ENCODE measurements around the gene SLC10A1. TPM values are rescaled to one million over a fixed set of nuclear protein-coding genes. Genes with fewer than 3 reads are reported as not detected.
"Not testable (repeated sequence)": the region's sequence is repeated elsewhere in the genome, so short reads cannot be mapped to it uniquely, and the experiment has no call there.

Gene SLC10A1
- polyA plus RNA-seq, 1 experiment = not detected

DNA sequence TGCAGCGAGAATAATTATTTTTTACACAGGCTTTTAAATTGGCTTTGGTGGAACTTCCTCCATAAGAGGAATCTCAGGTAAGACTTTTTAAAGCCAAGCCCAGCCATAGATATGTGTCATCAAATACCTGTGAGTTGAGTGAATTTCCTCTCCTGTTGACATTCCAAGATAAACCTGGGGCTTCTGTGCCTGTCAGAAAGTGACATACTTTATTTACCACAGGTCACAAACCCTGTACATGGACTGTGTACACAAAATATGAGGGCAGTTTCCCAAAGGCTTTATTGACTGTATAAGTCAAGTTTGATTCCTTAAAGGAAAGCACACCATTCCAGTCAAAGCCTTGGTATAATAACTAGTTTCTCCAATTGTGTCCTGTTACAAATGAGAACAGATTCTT, 56.0 kb downstream of the SLC10A1 start:
- peaks cover 8% of the 10 kb centered on the region for H3K27me3 ChIP-seq (ENCODE audit: control insufficient read depth, insufficient read depth, low read length)
- H3K9me3 ChIP-seq (ENCODE audit: control insufficient read depth, insufficient read depth, low read length) = peaks cover 3% of the 10 kb centered on the region; the same call in 1 of the 2 replicates
- ChIA-PET CTCF (interaction anchor here (2.0 kb wide), 1 partner anchor 14 kb away, joined by 5 read pairs; no protein-coding TSS in a partner anchor), POLR2A (no interaction called here)
- TF ChIP-seq, protein P1, sequence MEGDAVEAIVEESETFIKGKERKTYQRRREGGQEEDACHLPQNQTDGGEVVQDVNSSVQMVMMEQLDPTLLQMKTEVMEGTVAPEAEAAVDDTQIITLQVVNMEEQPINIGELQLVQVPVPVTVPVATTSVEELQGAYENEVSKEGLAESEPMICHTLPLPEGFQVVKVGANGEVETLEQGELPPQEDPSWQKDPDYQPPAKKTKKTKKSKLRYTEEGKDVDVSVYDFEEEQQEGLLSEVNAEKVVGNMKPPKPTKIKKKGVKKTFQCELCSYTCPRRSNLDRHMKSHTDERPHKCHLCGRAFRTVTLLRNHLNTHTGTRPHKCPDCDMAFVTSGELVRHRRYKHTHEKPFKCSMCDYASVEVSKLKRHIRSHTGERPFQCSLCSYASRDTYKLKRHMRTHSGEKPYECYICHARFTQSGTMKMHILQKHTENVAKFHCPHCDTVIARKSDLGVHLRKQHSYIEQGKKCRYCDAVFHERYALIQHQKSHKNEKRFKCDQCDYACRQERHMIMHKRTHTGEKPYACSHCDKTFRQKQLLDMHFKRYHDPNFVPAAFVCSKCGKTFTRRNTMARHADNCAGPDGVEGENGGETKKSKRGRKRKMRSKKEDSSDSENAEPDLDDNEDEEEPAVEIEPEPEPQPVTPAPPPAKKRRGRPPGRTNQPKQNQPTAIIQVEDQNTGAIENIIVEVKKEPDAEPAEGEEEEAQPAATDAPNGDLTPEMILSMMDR (IDR thresholded peaks at IDR 0.05; ENCODE audit: low read depth, low read length) = no peak
- H3K27ac ChIP-seq (ENCODE audit: low read depth, low read length) = no peak overlapping the region
- no peak for DNase-seq (ENCODE audit: low read depth, low spot score)
- no peak overlapping the region for H3K4me3 ChIP-seq (ENCODE audit: low read depth, low read length)

DNA sequence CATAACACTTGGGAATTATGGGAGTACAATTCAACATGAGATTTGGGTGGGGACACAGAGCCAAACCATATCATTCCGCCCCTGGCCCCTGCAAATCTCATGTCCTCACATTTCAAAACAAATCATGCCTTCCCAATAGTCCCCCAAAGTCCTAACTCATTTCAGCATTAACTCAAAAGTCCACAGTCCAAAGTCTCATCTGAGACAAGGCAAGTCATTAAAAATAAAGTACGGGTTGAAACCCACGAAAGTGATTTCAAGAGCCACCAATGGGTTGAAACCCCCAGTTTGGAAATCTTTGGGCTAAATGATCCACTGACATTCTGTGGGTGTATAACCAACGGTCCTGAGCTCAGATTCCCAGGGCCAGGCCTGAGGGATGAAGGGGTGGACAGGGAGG, 60.6 kb downstream of the SLC10A1 start:
- H3K4me3 ChIP-seq (ENCODE audit: low read depth, low read length); DNase-seq (ENCODE audit: low read depth, low spot score); H3K9me3 ChIP-seq (ENCODE audit: control insufficient read depth, insufficient read depth, low read length); H3K27ac ChIP-seq (ENCODE audit: low read depth, low read length): not testable (repeated sequence)
- ChIA-PET POLR2A (interaction anchor here (0.6 kb wide), 1 partner anchor 143 kb away, joined by 5 read pairs; no protein-coding TSS in a partner anchor), CTCF (interaction anchor here (0.7 kb wide), 1 partner anchor 66 kb away, joined by 3 read pairs; no protein-coding TSS in a partner anchor)
- H3K27me3 ChIP-seq (ENCODE audit: control insufficient read depth, insufficient read depth, low read length) = peaks cover 19% of the 10 kb centered on the region

DNA sequence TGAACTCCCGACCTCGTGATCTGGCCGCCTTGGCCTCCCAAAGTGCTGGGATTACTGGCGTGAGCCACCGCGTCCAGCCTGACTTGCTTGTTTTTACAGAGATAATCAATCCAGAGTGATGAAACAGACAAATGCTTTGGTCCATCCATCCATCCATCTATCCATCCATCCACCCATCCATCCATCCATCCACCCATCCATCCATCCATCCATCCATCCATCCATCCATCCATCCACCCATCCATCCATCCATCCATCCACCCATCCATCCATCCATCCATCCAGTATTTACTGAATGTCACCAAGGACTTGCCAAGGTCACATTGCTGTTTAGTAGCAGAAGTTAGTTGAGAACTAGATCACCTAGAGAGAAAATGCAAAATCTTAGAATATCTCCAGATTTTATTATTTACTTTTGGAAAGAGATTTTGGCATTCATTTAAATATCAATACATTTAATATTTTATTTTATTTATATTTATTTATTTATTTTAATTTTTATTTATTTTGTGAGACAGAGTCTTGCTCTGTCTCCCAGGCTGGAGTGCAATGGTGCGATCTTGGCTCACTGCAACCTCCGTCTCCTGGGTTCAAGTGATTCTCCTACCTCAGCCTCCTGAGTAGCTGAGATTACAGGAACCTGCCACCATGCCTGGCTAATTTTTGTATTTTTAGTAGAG, 65.0 kb downstream of the SLC10A1 start:
- peaks cover 13% of the 10 kb centered on the region for H3K27me3 ChIP-seq (ENCODE audit: control insufficient read depth, insufficient read depth, low read length)
- POLR2A ChIA-PET; H3K4me3 ChIP-seq (ENCODE audit: low read depth, low read length); DNase-seq (ENCODE audit: low read depth, low spot score); H3K9me3 ChIP-seq (ENCODE audit: control insufficient read depth, insufficient read depth, low read length); H3K27ac ChIP-seq (ENCODE audit: low read depth, low read length): not testable (repeated sequence)
- CTCF ChIA-PET = interaction anchor here (1.8 kb wide), 1 partner anchor 147 kb away, joined by 17 read pairs; no protein-coding TSS in a partner anchor

DNA sequence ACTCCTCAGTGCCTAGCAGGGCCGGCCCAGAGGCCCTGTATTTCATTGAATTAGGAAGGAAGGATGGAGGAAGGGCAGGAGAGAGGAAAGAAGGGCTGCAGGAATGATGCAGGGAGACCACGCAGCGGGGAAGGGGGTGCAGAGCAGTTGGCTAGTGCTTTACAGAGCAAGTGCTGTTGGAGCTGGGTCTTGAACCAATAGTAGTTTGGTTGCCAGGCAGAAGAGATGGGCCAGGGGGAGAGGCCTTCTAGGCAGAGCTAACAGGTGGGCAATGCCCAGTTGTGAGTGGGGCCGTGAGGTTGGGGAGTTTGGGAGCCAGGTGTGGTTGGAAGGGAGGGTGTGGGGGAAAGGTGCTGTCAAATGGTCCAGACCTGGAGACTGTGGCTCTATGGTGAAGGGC, 69.2 kb downstream of the SLC10A1 start:
- Histone ChIP-seq H3K27ac (ENCODE audit: low read depth, low read length) (no peak overlapping the region), H3K9me3 (ENCODE audit: control insufficient read depth, insufficient read depth, low read length) (no peaks in the 10 kb centered on the region; the same call in 1 of the 2 replicates), H3K27me3 (ENCODE audit: control insufficient read depth, insufficient read depth, low read length) (no peaks in the 10 kb centered on the region), H3K4me3 (ENCODE audit: low read depth, low read length) (no peak overlapping the region)
- no peak for DNase-seq (ENCODE audit: low read depth, low spot score)
- ChIA-PET CTCF (interaction anchor here (0.8 to 5.0 kb wide), 16 partner anchors 14 to 256 kb away, joined by 3 to 115 read pairs (median 5); no protein-coding TSS in a partner anchor), POLR2A (no interaction called here)
- TF ChIP-seq, protein P1 (IDR thresholded peaks at IDR 0.05; ENCODE audit: low read depth, low read length) = no peak

DNA sequence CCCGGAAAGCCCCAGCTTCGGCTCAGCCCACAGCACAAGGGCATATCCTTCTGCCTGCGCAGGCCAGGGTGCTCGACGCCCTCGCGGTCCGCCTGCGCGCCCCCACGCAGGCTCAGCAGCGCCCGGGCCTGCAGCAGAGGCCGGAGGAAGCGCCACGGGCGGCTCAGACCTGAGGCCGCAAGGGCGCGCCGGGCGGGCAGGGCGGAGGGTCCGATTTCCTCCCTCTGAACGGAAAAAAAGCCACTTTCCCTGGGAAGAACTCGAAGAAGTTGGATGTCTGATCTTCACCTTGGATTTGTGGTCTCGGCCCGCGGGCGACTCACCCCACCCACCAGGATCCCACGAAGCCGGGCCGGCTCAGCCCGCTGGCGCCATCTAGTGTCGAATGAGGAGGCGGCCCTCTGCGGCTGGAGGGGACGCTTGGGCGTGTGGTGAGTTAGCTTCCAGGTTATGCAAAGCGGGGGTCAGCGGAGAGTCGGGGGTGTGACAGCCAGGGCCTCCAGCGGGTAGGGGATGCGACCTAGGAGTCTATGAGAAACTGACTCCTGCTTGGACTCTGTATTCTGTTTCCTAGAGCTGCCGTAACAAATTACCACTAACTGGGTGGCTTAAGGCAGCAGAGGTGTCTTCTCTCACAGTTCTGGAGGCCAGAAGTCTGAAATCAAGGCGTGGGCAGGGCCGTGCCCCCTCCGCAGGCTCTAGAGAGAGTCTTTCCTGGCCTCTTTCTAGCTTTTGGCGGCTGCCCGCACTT, 70.1 kb downstream of the SLC10A1 start:
- peak overlapping the region; percentile 50 for H3K4me3 ChIP-seq (ENCODE audit: low read depth, low read length)
- CTCF ChIA-PET = interaction anchor here (0.6 to 5.0 kb wide), 39 partner anchors 9 to 280 kb away, joined by 3 to 115 read pairs (median 4); partner anchors contain the start of gene SUSD6
- peak; percentile 30 for DNase-seq (ENCODE audit: low read depth, low spot score)
- H3K9me3 ChIP-seq (ENCODE audit: control insufficient read depth, insufficient read depth, low read length) = no peaks in the 10 kb centered on the region; the same call in 1 of the 2 replicates
- no peak overlapping the region for H3K27ac ChIP-seq (ENCODE audit: low read depth, low read length)
- TF ChIP-seq, protein P1 (IDR thresholded peaks at IDR 0.05; ENCODE audit: low read depth, low read length) = peak; percentile 97
- POLR2A ChIA-PET = no interaction called here
- no peaks in the 10 kb centered on the region for H3K27me3 ChIP-seq (ENCODE audit: control insufficient read depth, insufficient read depth, low read length)

Small RNAs within 50 kb of the gene (small RNA-seq; reads per million reads assigned to genes)
- not detected for gene RF00614 (ENCODE audit: insufficient read length, low read depth)

Other genes starting within 250 kb of the SLC10A1 start
- not detected in 2 replicates for gene CCDC177, start 222.4 kb downstream of the SLC10A1 start, polyA plus RNA-seq (2011; rRNA removed)
- 14.4 and 16.3 TPM in 2 replicates for gene SUSD6, start 185.6 kb downstream of the SLC10A1 start, polyA plus RNA-seq (2011; rRNA removed)
- 203 and 271 TPM in 2 replicates for gene SRSF5, start 30.1 kb downstream of the SLC10A1 start, polyA plus RNA-seq (2011; rRNA removed)
- gene SMOC1, start 82.2 kb upstream of the SLC10A1 start, polyA plus RNA-seq (2011; rRNA removed) = 19.2 and 21.9 TPM in 2 replicates